Stimulated activated naive B cell treated with anti-CD40 and anti-IgM and Interleukin-4, amounts not matched to agents 10 μg/mL and 1 μg/mL and 100 μg/mL, for 72 hours (primary cell): ENCODE measurements around the gene ZNF26.
"Not testable (repeated sequence)": the region's sequence is repeated elsewhere in the genome, so short reads cannot be mapped to it uniquely, and the experiment has no call there.

Source experiments
- ATAC-seq, 2 donors: fragments of 150-1000 bp; cut with Tn5 transposase; replicated peaks; 2 replicates each; pipeline ENCODE4 v1.10.0; 2021; ENCODE audit warnings: moderate library complexity in 1 of 2
- DNase-seq: peaks from one replicate; pipeline ENCODE4 v3.0.0; 2021
- H3K27ac Mint-ChIP-seq: one replicate; pipeline ENCODE4 v1.8.0; 2022; ENCODE audit warnings: mild to moderate bottlenecking, mixed read lengths
- H3K27me3 Mint-ChIP-seq, 2 donors: one replicate each; pipeline ENCODE4 v1.8.0; 2022; ENCODE audit warnings: mixed read lengths in 2 of 2
- H3K36me3 Mint-ChIP-seq, 2 donors: one replicate each; pipeline ENCODE4 v1.8.0; 2022; ENCODE audit warnings: mixed read lengths in 2 of 2, mild to moderate bottlenecking in 1 of 2
- H3K4me1 Mint-ChIP-seq, 2 donors: one replicate each; pipeline ENCODE4 v1.8.0; 2022; ENCODE audit warnings: mixed read lengths in 2 of 2, mild to moderate bottlenecking in 1 of 2
- H3K4me3 Mint-ChIP-seq, 2 donors: one replicate each; pipeline ENCODE4 v1.8.0; 2022; ENCODE audit warnings: mild to moderate bottlenecking in 2 of 2, mixed read lengths in 2 of 2, moderate library complexity in 1 of 2
- H3K9me3 Mint-ChIP-seq, 2 donors: one replicate each; pipeline ENCODE4 v1.8.0; 2022; ENCODE audit warnings: mixed read lengths in 2 of 2, mild to moderate bottlenecking in 1 of 2

The ZNF26 gene

DNA sequence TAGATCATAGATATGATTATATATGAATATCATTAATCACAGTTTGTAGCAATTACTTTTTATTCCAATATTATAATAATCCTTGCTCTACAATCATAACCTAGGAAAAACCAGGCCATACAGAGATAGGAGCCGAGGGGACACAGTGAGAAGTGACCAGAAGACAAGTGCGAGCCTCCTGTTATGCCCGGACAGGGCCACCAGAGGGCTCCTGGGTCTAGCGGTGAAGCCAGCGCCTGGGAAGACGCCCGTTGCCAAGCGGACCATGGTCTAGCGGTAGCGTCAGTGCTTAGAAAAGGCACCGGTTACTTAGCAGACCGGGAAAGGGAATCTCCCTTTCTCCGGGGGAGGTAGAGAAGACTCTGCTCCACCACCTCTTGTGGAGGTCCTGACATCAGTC, 9.3 kb upstream of the ZNF26 start:
- H3K27me3 Mint-ChIP-seq, result peaks cover 9 to 12% of the 10 kb centered on the region in 2 donors
- not testable (repeated sequence) for H3K27ac Mint-ChIP-seq, DNase-seq, ATAC-seq, H3K4me1 Mint-ChIP-seq, H3K36me3 Mint-ChIP-seq, H3K4me3 Mint-ChIP-seq
- peaks cover 14 to 25% of the 10 kb centered on the region in 2 donors for H3K9me3 Mint-ChIP-seq

GRCh38 chr12:132986885-132987225, 688 bp downstream of the ZNF26 start:
- peaks cover 14 to 23% of the 10 kb centered on the region in 2 donors for H3K4me1 Mint-ChIP-seq
- DNase-seq (no peak), ATAC-seq (peak; percentile 17 to 22)
- peaks cover 3 to 7% of the 10 kb centered on the region in 2 donors for H3K27me3 Mint-ChIP-seq
- H3K27ac Mint-ChIP-seq, result peak overlapping the region; percentile 98
- H3K36me3 Mint-ChIP-seq, result peaks cover 41 to 48% of the 10 kb centered on the region in 2 donors
- H3K4me3 Mint-ChIP-seq, result peak overlapping the region; percentile 84 to 90
- peaks cover 12% of the 10 kb centered on the region in 2 donors for H3K9me3 Mint-ChIP-seq

DNA sequence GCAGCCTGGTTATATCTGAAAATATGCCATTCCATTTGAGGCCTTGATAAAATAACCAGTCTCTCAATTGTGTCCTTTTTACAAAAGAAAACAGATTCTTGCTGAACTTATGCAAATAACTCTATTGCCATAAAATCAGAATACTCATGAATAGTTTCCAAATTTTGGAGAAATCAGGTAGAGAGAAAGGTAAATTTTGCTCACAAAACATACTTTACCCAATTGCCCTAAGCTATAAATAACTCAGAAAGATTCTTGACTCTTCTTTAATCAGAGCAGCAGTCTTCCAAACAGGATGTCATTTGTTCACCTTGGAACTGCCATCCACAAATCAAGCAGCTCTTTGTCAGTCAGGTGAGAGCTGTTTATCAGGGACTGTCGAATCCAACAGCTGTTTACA, 12.6 kb downstream of the ZNF26 start:
- Mint-ChIP-seq H3K9me3 (peaks cover 29 to 30% of the 10 kb centered on the region in 2 donors), H3K36me3 (peaks cover 76 to 85% of the 10 kb centered on the region in 2 donors)

DNA sequence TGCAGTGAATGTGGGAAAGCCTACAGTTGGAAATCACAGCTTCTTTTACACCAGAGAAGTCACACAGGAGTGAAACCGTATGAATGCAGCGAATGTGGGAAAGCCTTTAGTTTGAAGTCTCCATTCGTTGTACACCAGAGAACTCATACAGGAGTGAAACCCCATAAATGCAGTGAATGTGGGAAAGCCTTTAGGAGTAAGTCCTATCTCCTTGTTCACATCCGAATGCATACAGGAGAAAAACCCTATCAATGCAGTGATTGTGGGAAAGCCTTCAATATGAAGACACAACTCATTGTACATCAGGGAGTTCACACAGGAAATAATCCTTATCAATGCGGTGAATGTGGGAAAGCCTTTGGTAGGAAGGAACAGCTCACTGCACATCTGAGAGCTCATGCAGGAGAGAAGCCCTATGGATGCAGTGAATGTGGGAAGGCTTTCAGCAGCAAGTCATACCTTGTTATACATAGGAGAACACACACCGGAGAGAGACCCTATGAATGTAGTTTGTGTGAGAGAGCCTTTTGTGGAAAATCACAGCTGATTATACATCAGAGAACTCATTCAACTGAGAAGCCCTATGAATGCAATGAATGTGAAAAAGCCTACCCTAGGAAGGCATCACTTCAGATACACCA, 24.6 kb downstream of the ZNF26 start:
- DNase-seq (no peak), ATAC-seq (no peak)
- Mint-ChIP-seq H3K27ac (peak overlapping the region; percentile 34), H3K4me1 (no peaks in the 10 kb centered on the region), H3K4me3 (peak overlapping the region in 1 of 2 donors; percentile 27), H3K27me3 (no peaks in the 10 kb centered on the region), H3K9me3 (peaks cover 21 to 36% of the 10 kb centered on the region in 2 donors), H3K36me3 (peaks cover 87 to 92% of the 10 kb centered on the region in 2 donors)

More for the DNA sequence above, 12.6 kb downstream of the ZNF26 start:
- DNase-seq (no peak), ATAC-seq (no peak)
- Mint-ChIP-seq H3K4me3 (no peak overlapping the region), H3K27ac (no peak overlapping the region), H3K27me3 (no peaks in the 10 kb centered on the region), H3K4me1 (peaks cover 15 to 17% of the 10 kb centered on the region in 2 donors)

DNA sequence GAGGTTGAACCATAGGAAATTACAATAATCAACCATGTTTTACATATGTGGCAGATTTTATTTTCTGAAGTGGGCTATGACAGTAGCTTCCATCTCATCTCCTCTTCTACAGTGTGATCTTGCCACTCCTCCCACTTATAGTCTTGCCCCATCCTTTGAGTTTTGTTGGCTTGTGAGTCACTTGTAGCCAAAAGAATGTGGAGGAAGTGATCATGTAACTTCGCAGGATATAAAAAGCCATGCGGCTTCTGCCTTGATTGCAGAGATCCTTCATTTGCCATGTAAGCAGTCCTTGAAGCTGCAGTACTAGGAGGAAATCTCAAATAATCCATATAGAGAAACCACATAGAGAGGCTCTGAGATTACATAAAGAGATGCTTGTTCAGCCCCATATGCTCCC, 37.4 kb downstream of the ZNF26 start:
- no peak for DNase-seq
- no peaks in the 10 kb centered on the region for H3K4me1 Mint-ChIP-seq
- ATAC-seq, result no peak
- no peaks in the 10 kb centered on the region for H3K27me3 Mint-ChIP-seq
- peaks cover 27 to 40% of the 10 kb centered on the region in 2 donors for H3K36me3 Mint-ChIP-seq
- H3K4me3 Mint-ChIP-seq, result no peak overlapping the region
- peaks cover 28 to 33% of the 10 kb centered on the region in 2 donors for H3K9me3 Mint-ChIP-seq
- H3K27ac Mint-ChIP-seq, result no peak overlapping the region

DNA sequence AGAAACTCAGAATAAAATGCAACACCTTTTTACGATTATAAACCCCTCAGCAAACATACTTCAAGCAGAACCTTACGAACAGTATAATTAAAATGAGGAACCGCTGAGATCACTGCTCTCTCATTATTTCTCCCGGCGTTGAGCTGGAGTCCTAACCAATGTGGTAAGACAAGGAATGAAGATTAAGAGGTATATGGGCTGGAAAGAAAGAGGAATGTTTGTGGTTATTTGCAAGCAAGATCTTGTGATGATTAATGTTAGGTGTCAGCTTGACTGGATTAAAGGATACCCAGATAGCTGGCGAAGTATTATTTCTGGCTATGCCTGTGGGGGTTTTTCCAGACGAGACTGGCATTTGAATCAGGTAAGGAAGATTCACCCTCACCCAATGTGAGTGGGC, 40.8 kb downstream of the ZNF26 start:
- no peak overlapping the region for H3K4me3 Mint-ChIP-seq
- ATAC-seq (no peak), DNase-seq (no peak)
- peaks cover 6 to 19% of the 10 kb centered on the region in 2 donors for H3K36me3 Mint-ChIP-seq
- no peaks in the 10 kb centered on the region for H3K4me1 Mint-ChIP-seq
- H3K9me3 Mint-ChIP-seq, result peaks cover 21 to 24% of the 10 kb centered on the region in 2 donors
- H3K27me3 Mint-ChIP-seq, result no peaks in the 10 kb centered on the region
- no peak overlapping the region for H3K27ac Mint-ChIP-seq

GRCh38 chr12:133037207-133038005, 51.2 kb downstream of the ZNF26 start, which contains the start of gene ZNF84:
TSS of gene ZNF84 (plus strand) at chr12:133037509. CDS start at chr12:133041468, 3,959 bp downstream.
- Mint-ChIP-seq H3K27me3 (peaks cover 8 to 9% of the 10 kb centered on the region in 2 donors), H3K36me3 (peaks cover 43 to 56% of the 10 kb centered on the region in 2 donors), H3K27ac (peak within 1 kb of the TSS; percentile 98), H3K4me1 (peaks cover 2 to 18% of the 10 kb centered on the region in 2 donors), H3K9me3 (peaks cover 22 to 25% of the 10 kb centered on the region in 2 donors), H3K4me3 (peak within 1 kb of the TSS; percentile 81 to 88)
- DNase-seq (peak; percentile 98), ATAC-seq (peak; percentile 97 to 98)

- no peak for ATAC-seq
- H3K27ac Mint-ChIP-seq, result peak overlapping the region; percentile 98
- H3K4me3 Mint-ChIP-seq, result peak overlapping the region; percentile 81 to 88
- H3K36me3 Mint-ChIP-seq, result peaks cover 51 to 64% of the 10 kb centered on the region in 2 donors
- no peak for DNase-seq
- H3K9me3 Mint-ChIP-seq, result peaks cover 22 to 29% of the 10 kb centered on the region in 2 donors
- peaks cover 2 to 18% of the 10 kb centered on the region in 2 donors for H3K4me1 Mint-ChIP-seq
- H3K27me3 Mint-ChIP-seq, result peaks cover 8 to 9% of the 10 kb centered on the region in 2 donors
Observed at GRCh38 chr12:133038118-133038709, 52.0 kb downstream of the ZNF26 start.

DNA sequence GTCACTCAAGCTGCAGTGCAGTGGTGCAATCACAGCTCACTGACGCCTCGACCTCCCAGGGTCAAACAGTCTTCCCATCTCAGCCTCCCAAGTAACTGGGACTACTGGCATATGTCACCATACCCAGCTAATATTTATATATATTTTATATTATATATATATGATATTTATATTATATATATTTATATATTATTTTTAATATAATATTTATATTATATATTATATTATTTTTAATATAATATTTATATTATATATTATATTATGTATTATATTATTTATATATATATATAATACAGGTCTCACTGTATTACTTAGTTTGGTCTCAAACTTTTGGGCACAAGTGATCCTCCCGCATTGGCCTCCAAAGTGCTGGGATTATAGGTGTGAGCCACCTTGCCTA, 60.5 kb downstream of the ZNF26 start:
- Mint-ChIP-seq H3K36me3 (peaks cover 93 to 99% of the 10 kb centered on the region in 2 donors), H3K27me3 (no peaks in the 10 kb centered on the region), H3K4me1 (no peaks in the 10 kb centered on the region), H3K27ac (no peak overlapping the region), H3K9me3 (peaks cover 20 to 46% of the 10 kb centered on the region in 2 donors), H3K4me3 (no peak overlapping the region)
- no peak for DNase-seq
- no peak for ATAC-seq

GRCh38 chr12:133057446-133057845, 71.3 kb downstream of the ZNF26 start:
- Mint-ChIP-seq H3K9me3 (peaks cover 30 to 31% of the 10 kb centered on the region in 2 donors), H3K4me3 (peak overlapping the region in 1 of 2 donors; percentile 17), H3K36me3 (peaks cover 44 to 65% of the 10 kb centered on the region in 2 donors), H3K27me3 (no peaks in the 10 kb centered on the region), H3K27ac (peak overlapping the region; percentile 79), H3K4me1 (no peaks in the 10 kb centered on the region)
- ATAC-seq, result no peak
- DNase-seq, result no peak

DNA sequence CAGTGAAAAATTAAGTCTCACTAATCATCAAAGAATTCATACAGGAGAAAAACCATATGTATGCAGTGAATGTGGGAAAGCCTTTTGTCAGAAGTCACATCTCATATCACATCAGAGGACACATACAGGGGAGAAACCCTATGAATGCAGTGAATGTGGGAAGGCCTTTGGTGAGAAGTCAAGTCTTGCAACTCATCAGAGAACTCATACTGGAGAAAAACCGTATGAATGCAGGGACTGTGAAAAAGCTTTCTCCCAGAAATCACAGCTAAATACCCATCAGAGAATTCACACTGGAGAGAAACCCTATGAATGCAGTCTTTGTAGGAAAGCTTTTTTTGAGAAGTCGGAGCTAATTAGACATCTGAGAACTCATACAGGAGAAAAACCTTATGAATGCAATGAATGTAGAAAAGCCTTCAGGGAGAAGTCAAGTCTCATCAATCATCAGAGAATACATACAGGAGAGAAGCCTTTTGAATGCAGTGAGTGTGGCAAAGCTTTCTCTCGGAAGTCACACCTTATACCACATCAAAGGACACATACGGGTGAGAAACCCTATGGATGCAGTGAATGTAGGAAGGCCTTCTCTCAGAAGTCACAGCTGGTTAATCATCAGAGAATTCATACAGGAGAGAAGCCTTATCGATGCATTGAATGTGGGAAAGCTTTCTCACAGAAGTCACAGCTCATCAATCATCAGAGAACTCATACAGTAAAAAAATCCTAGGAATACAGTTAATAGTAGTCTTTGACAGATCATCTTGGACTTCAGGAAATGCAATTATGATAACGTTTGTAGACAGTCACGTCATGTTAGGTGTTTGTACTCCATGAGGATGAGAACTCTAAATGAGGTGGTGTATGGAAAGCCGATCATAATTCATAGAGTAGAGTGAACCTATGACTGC, 72.3 kb downstream of the ZNF26 start:
- H3K4me3 Mint-ChIP-seq, result peak overlapping the region in 1 of 2 donors; percentile 21
- H3K27ac Mint-ChIP-seq, result peak overlapping the region; percentile 79
- no peaks in the 10 kb centered on the region for H3K4me1 Mint-ChIP-seq
- no peaks in the 10 kb centered on the region for H3K27me3 Mint-ChIP-seq
- H3K9me3 Mint-ChIP-seq, result peaks cover 32 to 34% of the 10 kb centered on the region in 2 donors
- H3K36me3 Mint-ChIP-seq, result peaks cover 45 to 65% of the 10 kb centered on the region in 2 donors
- DNase-seq, result no peak
- no peak for ATAC-seq

- ATAC-seq (no peak), DNase-seq (no peak)
- H3K4me3 Mint-ChIP-seq, result no peak overlapping the region
- H3K27me3 Mint-ChIP-seq, result no peaks in the 10 kb centered on the region
- no peak overlapping the region for H3K27ac Mint-ChIP-seq
- H3K36me3 Mint-ChIP-seq, result peaks cover 30 to 51% of the 10 kb centered on the region in 2 donors
- peaks cover 40 to 44% of the 10 kb centered on the region in 2 donors for H3K9me3 Mint-ChIP-seq
- no peaks in the 10 kb centered on the region for H3K4me1 Mint-ChIP-seq
Observed at GRCh38 chr12:133061954-133062353, 75.8 kb downstream of the ZNF26 start.

GRCh38 chr12:133063556-133063955, 77.4 kb downstream of the ZNF26 start:
- peaks cover 17 to 35% of the 10 kb centered on the region in 2 donors for H3K36me3 Mint-ChIP-seq
- no peak for ATAC-seq

More at GRCh38 chr12:133063556-133063955, 77.4 kb downstream of the ZNF26 start:
- no peaks in the 10 kb centered on the region for H3K27me3 Mint-ChIP-seq
- H3K9me3 Mint-ChIP-seq, result peaks cover 32 to 42% of the 10 kb centered on the region in 2 donors
- no peaks in the 10 kb centered on the region for H3K4me1 Mint-ChIP-seq
- DNase-seq, result no peak
- no peak overlapping the region for H3K4me3 Mint-ChIP-seq
- no peak overlapping the region for H3K27ac Mint-ChIP-seq
